Pons (tissue), 1 donor: ENCODE measurements around the gene PEDS1.
"Not testable (repeated sequence)": the region's sequence is repeated elsewhere in the genome, so short reads cannot be mapped to it uniquely, and the experiment has no call there.

ENCODE experiments used
- DNase-seq: peaks from one replicate; pipeline ENCODE4 v3.0.0-alpha.2; 2016; ENCODE audit warnings: low spot score

Gene PEDS1

DNA sequence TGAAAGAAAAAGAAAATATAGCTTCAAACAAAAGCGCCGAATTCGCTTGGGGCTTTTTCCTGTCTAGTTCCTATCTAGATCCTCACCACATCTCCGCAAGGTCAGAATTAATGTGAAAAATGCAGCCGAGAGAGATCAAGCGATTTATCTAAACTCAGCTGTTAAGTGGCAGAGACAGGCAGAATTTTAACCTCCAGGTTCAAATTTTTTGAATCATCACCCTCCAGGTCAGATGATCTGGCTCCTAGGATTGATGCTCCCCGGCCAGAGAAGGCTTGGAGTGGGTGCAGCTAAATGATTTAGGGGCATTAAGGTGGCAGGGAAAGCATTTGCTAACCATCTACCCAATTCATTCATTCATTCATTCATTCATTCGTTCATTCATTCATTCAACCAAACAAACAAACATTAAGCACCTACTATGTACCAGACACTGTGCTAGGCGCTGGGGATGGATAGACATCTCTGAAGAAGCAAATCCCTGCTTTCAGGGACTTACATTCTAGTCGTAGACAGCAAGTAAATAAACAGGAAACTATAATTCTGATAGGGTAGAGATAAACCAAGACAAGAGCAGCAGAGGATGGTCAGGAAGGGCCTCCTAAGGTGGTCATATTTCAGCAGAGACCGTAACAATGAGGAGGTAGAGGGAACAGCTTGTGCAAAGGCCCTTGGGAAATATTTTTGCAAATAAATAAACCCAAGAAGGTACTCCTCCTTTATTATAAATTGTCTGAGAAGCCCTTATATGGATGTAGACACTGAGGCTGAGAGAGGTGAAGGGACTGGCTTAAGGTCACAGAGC, 39.9 kb downstream of the PEDS1 start:
- DNase-seq, result no peak

DNA sequence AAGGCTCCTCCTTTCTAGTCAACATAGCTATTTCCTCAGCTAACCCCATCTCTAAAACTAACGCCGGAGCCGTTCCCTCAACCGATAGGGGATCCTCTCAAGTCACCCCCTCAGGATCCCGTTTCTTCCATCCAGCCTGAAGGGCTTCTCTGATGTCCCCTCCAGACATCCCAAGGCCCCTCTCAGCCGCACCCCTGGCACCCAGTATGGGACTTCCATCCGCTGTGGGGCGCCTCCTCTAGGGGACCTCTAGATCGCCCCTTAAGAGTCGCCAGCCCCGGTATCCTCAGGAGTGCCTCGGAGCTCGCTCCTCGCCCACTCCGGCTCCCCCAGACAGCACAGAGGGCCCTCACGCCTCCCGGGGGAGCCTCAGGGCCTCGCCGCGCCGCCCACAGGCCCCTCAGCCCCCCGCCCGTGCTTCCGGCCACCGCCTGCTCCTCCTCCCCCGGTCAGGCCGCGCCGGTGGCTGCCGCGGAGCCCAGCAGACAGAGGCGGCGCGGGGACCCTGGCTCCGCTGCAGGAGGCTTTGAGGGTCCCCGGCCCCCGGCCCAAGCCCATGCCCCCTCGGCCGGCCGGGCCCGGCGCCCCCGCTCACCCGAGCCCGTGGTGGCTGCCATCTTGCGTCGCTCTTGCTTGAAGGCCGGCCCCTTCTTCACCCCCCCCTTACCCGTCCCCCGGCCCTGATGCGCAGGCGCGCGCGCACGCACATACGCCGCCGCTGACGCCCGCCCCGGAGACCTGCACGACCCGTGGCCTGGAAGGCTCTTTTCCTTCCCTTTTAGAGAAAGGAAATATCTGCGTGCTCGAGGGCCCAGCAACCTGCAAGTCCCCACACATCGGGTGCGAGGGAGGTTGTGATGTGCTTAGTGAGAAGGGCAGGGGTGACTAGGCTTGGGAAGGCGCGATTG, 40.8 kb downstream of the PEDS1 start, which contains the start of gene UBE2V1:
TSS of gene UBE2V1 (minus strand) at position 639 of the 908 bp plus-strand sequence. CDS start at position 617, 22 bp downstream.
- DNase-seq, result peak; percentile 90

DNA sequence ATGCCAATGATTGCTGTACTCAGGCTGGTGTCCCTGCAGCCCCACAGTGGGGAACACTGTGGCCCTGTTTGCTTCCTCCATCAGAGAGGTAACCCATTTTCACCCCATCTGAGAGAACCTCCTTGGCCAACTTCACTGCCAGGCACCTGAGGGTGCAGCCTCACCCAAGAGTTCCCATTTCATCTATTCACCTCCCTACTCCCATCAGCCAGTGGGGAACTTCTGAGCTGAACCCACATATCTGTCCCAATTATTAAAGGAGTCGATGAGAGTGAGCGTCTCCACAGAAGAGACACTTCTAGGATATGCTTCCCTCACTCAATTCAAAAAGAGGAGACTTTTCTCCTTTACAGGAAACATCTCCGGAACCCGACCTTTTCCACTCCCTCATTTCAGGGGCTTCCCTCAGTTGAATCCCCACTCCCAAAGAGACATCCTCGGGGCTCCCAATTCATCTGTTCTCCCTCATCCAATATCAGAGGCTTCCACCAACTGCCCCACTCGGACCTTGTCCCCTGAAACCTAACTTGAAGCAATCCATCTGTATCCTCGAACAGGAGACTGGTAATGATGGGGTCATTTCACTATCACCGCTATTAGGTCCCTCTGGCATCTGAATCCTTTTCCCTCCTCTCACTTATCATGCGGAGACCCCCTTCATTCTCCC, 41.6 kb downstream of the PEDS1 start:
- no peak for DNase-seq

DNA sequence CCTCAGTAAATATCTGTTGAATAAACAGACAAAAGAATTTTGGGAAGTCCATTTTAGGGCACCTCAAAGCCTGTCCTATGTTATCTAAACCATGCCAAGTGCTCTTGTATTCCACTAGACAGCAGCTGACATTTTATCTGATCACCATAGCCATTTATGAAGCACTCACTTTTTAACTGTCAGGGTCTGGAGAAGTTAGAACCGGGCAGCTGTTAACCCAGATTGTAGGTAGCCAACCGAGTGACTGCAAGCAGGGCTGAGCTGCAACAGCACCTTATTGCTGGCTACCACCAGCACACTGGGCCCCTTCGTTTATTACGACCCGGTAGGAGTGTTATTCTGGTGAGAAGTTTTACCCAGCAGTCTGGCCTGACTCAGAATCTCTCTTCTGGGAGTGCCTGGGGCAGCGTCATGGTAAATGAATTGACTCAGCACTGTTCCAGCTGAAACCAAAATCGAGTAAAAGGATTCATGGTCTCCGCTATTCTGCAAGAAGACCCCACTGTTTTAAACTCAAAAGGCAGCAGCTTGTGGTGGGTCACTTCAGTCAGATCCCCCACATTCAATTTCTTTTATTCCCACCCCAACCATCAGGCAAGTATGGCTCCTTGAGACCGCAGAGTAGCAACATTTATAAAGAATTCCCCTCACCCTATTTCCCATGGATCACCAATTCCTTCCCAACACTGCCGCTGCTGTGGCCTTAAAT, 42.2 kb downstream of the PEDS1 start:
- DNase-seq, result no peak

DNA sequence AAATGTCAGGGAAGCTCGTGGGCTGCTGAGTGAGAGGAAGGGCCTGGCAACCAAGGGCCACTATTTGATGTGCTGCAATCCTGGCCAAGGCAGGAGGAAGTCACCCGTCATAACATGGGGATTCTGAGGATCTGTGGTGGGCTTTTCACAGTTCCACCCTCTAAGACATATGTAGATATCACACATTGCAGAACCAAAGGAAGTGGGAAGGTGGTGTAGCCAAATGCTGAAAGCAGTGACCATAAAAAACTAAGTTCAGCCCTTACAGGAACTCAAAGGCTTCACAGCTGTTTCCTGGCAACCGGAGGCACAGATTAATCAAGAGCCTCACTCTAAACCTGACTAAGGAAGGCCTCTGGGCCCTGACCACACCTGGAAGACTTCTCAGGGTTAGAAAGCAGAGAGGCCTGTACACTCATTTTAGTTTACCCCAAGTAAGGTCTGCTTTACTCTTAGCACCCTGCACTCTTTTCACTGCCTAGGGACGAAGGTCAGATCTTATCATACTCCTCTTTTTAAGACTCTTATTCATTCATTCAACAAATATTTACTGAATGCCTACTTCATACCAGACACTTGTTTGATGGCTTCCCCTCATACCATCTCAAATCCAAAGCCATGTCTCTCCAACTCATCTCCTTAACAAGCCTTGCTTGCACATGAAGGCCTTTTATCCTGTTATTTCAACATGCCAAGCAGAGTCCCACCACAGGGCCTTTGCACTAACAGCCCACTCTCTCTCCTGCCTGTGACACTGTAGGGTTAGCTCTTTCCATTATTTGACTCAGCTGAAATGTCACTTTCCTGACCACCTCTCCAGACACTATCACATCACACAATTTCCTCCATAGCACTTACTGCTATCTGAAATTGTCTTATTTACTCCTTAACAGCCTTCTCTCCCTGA, 43.1 kb downstream of the PEDS1 start:
- no peak for DNase-seq

DNA sequence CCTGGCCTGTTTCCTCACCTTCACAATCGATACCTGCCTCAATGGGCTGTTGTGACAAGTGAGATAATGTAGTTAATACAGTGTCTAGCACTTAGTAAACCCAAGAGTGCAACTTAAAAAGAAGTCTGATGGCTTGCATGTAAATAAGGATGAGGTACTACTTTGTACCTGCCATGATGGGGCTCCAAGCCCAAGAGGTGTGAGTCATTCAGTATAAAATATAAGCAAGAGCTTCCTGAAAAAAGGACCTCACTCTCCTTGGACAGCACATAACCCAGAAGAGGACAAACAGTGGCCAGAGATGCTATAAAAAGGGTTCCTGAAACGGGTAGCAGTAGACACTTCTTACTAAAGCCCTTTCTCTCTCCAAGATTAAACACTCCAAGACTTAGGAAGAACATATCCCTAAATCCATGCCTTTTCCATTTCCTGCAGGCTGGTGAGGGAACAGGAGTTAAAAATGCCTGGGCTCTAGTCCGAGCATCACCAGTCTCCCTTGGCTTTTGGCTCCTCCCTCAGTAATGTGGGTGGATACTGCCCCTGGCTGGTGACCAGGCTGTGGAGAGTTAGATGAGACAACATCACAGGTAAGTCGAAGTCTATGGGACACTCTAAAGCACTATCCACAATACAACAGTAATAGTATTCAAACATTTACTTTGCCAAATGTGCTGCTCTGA, 44.8 kb downstream of the PEDS1 start:
- no peak for DNase-seq

DNA sequence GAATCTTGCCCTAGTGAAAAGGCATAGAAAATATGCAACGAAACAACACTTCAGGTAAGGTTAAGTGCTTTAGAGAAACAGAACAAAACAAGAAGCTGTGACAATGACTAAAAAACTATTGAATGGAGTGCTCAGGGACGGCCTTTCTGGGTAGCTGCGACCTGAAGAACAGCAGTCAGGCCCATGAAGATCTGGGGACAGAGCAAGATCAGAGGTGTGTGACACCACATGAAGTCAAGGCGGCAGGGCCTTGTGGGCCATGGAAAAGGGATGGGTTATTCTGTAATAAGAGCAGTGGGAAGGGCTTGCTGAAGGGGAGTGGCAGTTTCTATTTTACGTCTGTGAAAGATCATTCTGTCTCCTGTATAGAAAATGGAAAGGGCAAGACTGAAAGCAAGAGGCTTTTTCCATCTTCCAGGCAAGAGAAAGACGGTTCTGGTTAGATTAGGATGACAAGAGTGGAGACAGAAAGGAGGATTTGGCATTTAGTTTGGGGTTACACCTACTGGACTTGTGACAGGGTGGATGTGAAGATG, 45.7 kb downstream of the PEDS1 start:
- DNase-seq, result no peak

DNA sequence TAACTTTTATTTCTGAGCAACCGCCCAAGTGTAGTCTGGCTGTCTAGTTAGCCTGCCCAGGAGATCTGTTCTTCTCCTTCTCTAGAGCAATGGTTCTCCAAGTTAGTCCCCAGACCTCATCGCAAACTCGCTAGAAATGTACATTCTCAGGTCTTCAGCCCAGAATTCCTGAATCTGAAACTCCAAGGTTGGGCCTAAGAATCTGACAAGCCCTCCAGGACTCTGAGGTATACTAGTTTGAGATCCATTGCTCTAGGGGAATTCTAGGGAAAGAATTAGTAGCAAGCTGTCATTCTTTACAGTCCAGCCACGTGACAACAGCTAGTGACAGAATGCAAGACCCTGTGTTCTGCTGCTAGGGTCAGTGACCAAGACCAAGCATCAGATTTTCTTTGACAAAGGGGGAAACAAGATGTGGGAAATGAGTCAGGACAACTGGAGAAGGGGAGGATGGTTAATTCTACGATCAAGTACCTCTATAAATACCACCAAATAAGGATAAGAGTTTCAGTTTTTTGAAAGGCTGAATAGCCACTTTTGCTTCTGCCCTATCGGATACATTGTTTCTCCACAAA, 46.4 kb downstream of the PEDS1 start:
- no peak for DNase-seq

DNA sequence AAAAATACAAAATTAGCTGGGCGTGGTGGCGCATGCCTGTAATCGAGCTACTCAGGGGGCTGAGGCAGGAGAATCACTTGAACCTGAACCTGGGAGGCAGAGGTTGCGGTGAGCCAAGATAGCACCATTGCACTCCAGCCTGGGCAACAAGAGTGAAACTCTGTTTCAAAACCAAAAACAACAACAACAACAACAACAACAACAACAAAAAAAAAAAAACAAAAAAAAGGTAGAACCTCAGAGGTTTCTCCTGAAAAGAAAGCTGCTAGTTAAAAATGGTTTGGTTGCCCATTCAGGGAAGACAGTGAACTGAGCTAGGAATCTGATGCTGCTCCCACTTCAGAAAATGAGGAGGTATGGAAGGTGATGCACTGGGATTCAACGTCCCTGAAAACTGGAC, 46.9 kb downstream of the PEDS1 start:
- DNase-seq, result not testable (repeated sequence)
